Right lobe of liver (tissue), 4 donors: ENCODE measurements around the gene TTC7B.

Experiments
- POLR2A ChIP-seq: fragments of 450-650 bp; IDR thresholded peaks from one replicate; pipeline ENCODE4 v1.6.1; 2017; ENCODE audit warnings: antibody characterized with exemption, mild to moderate bottlenecking
- TF ChIP-seq, protein P1 (sequence below), 4 donors: fragments of 200-600 bp in 3 of 4; fragments of 450-650 bp in 1 of 4; IDR thresholded peaks; one replicate each; pipeline versions ENCODE4 v1.5.1 to v1.8.0; 2016 to 2022; ENCODE audit warnings: antibody characterized with exemption in 4 of 4, mild to moderate bottlenecking in 2 of 4
- donor health status: DM: no; HTN: no; CAD: no.
- donor health status: DM: no; HTN: no; CAD: no.
- donor health status: DM: no; HTN: yes; CAD: no.

- TF ChIP-seq, protein P1, sequence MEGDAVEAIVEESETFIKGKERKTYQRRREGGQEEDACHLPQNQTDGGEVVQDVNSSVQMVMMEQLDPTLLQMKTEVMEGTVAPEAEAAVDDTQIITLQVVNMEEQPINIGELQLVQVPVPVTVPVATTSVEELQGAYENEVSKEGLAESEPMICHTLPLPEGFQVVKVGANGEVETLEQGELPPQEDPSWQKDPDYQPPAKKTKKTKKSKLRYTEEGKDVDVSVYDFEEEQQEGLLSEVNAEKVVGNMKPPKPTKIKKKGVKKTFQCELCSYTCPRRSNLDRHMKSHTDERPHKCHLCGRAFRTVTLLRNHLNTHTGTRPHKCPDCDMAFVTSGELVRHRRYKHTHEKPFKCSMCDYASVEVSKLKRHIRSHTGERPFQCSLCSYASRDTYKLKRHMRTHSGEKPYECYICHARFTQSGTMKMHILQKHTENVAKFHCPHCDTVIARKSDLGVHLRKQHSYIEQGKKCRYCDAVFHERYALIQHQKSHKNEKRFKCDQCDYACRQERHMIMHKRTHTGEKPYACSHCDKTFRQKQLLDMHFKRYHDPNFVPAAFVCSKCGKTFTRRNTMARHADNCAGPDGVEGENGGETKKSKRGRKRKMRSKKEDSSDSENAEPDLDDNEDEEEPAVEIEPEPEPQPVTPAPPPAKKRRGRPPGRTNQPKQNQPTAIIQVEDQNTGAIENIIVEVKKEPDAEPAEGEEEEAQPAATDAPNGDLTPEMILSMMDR (IDR thresholded peaks at IDR 0.05) = no peak
- no peak for TF ChIP-seq POLR2A
Observed at GRCh38 chr14:90781876-90782275, 34.4 kb downstream of the TTC7B start.
